IMR-90 (cell line): Measurements from ENCODE around the gene RAPGEF1.

ENCODE experiments used
- CTCF ChIP-seq: conservative IDR thresholded peaks from 2 replicates; pipeline ENCODE4 v1.5.1; 2012; ENCODE audit warnings: mild to moderate bottlenecking, low read depth, low read length, improper control_type of control experiment
- POLR2A ChIP-seq: IDR thresholded peaks from 2 replicates; pipeline ENCODE4 v1.6.1; 2012; ENCODE audit warnings: mild to moderate bottlenecking, low read depth, low read length
- RAD21 ChIP-seq: IDR thresholded peaks from 2 replicates; pipeline ENCODE4 v1.6.1; 2012; ENCODE audit warnings: low read length, improper control_type of control experiment

GRCh38 chr9:131702911-131703310 lies 37.0 kb downstream of the RAPGEF1 start:
- no peak for TF ChIP-seq CTCF
- no peak for TF ChIP-seq RAD21
- TF ChIP-seq POLR2A: no peak
